Measurements from ENCODE around the gene MACIR. TPM values are rescaled to one million over a fixed set of nuclear protein-coding genes. Genes with fewer than 3 reads are reported as not detected.

MACIR gene
- total and polyA plus RNA-seq, 4 donors = 0.69 to 18.6 (median 0.83) TPM

DNA sequence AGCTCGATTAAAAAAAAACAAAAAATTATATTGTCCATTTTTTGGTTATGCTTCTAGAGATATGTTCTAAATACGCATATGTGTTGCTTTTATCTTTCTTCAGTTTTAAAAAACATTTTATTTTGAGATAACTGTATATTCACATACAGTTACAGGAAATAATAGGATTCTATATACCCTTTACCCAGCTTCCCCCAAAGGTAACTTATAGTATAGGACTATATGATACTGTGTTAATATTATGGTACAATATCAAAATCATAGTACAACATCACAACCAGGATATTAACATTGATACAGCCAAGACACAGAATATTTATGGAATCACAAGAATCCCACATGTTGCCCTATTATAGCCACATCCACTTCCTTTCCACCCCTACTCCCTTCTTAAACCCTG is 9.5 kb upstream of the MACIR start:
- no peak for TF ChIP-seq GABPA (IDR thresholded peaks at IDR 0.05 in 1 of 2, conservative IDR thresholded peaks at IDR 0.05 in 1 of 2)
- TF ChIP-seq, protein P1, sequence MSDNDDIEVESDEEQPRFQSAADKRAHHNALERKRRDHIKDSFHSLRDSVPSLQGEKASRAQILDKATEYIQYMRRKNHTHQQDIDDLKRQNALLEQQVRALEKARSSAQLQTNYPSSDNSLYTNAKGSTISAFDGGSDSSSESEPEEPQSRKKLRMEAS (IDR thresholded peaks at IDR 0.05) = no peak
- no peak for TF ChIP-seq FOXA1 (IDR thresholded peaks at IDR 0.05)
- TF ChIP-seq SP1 (IDR thresholded peaks at IDR 0.05) = no peak
- TF ChIP-seq YY1 (IDR thresholded peaks at IDR 0.05) = no peak
- TF ChIP-seq HNF4A (conservative IDR thresholded peaks at IDR 0.05) = no peak
- TF ChIP-seq HNF4G (IDR thresholded peaks at IDR 0.05) = no peak
- TF ChIP-seq RXRA (IDR thresholded peaks at IDR 0.05) = no peak
- no peak for TF ChIP-seq NR2F2 (IDR thresholded peaks at IDR 0.05)
- no peak for DNase-seq (ENCODE audit: low spot score)
- no peak overlapping the region for H3K4me3 ChIP-seq (ENCODE audit: low read depth in 1 of 3, low read length in 3 of 3)
- H3K27me3 ChIP-seq (ENCODE audit: control insufficient read depth in 4 of 4, insufficient read depth in 4 of 4, low read length in 3 of 4) = no peaks in the 10 kb centered on the region
- no peaks in the 10 kb centered on the region for H3K36me3 ChIP-seq (ENCODE audit: control insufficient read depth in 4 of 4, insufficient read depth in 3 of 4, low read depth in 1 of 4, low read length in 3 of 4)
- no peak overlapping the region for H3K27ac ChIP-seq (ENCODE audit: low read depth in 1 of 2, low read length in 2 of 2)
- WGBS = 86% methylated on average over 2 of the region's 2 CpGs
- no peaks in the 10 kb centered on the region for H3K4me1 ChIP-seq (ENCODE audit: control insufficient read depth in 4 of 4, insufficient read depth in 4 of 4, low read length in 3 of 4)
- no peak overlapping the region for H3K9ac ChIP-seq (ENCODE audit: low read depth in 1 of 2, low read length in 2 of 2)
- no peaks in the 10 kb centered on the region for H3K9me3 ChIP-seq (ENCODE audit: control insufficient read depth in 4 of 4, low read length in 3 of 4)

- WGBS = 53% methylated on average over 1 of the region's 1 CpG
- Histone ChIP-seq H3K36me3 (ENCODE audit: control insufficient read depth in 4 of 4, insufficient read depth in 3 of 4, low read depth in 1 of 4, low read length in 3 of 4) (no peaks in the 10 kb centered on the region), H3K4me3 (ENCODE audit: low read depth in 1 of 3, low read length in 3 of 3) (no peak overlapping the region), H3K4me1 (ENCODE audit: control insufficient read depth in 4 of 4, insufficient read depth in 4 of 4, low read length in 3 of 4) (peaks cover 0 to 14% (median 8%) of the 10 kb centered on the region in 4 donors), H3K9ac (ENCODE audit: low read depth in 1 of 2, low read length in 2 of 2) (no peak overlapping the region), H3K9me3 (ENCODE audit: control insufficient read depth in 4 of 4, low read length in 3 of 4) (no peaks in the 10 kb centered on the region), H3K27ac (ENCODE audit: low read depth in 1 of 2, low read length in 2 of 2) (no peak overlapping the region), H3K27me3 (ENCODE audit: control insufficient read depth in 4 of 4, insufficient read depth in 4 of 4, low read length in 3 of 4) (no peaks in the 10 kb centered on the region)
- TF ChIP-seq, protein P2, sequence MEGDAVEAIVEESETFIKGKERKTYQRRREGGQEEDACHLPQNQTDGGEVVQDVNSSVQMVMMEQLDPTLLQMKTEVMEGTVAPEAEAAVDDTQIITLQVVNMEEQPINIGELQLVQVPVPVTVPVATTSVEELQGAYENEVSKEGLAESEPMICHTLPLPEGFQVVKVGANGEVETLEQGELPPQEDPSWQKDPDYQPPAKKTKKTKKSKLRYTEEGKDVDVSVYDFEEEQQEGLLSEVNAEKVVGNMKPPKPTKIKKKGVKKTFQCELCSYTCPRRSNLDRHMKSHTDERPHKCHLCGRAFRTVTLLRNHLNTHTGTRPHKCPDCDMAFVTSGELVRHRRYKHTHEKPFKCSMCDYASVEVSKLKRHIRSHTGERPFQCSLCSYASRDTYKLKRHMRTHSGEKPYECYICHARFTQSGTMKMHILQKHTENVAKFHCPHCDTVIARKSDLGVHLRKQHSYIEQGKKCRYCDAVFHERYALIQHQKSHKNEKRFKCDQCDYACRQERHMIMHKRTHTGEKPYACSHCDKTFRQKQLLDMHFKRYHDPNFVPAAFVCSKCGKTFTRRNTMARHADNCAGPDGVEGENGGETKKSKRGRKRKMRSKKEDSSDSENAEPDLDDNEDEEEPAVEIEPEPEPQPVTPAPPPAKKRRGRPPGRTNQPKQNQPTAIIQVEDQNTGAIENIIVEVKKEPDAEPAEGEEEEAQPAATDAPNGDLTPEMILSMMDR (IDR thresholded peaks at IDR 0.05; ENCODE audit: low read depth, low read length, missing input control) = no peak
- TF ChIP-seq FOXA2 (IDR thresholded peaks at IDR 0.05) (no peak), JUND (IDR thresholded peaks at IDR 0.05) (no peak), ZBTB33 (IDR thresholded peaks at IDR 0.05) (no peak), HNF4A (conservative IDR thresholded peaks at IDR 0.05) (no peak), SP1 (IDR thresholded peaks at IDR 0.05) (no peak), RAD21 (IDR thresholded peaks at IDR 0.05) (no peak), TAF1 (conservative IDR thresholded peaks at IDR 0.05) (no peak), HNF4G (IDR thresholded peaks at IDR 0.05) (no peak), EGR1 (IDR thresholded peaks at IDR 0.05; ENCODE audit: low read depth in 2 of 2) (no peak), RXRA (IDR thresholded peaks at IDR 0.05) (no peak)
- TF ChIP-seq, protein P1 (IDR thresholded peaks at IDR 0.05) = no peak
- TF ChIP-seq, protein P3, sequence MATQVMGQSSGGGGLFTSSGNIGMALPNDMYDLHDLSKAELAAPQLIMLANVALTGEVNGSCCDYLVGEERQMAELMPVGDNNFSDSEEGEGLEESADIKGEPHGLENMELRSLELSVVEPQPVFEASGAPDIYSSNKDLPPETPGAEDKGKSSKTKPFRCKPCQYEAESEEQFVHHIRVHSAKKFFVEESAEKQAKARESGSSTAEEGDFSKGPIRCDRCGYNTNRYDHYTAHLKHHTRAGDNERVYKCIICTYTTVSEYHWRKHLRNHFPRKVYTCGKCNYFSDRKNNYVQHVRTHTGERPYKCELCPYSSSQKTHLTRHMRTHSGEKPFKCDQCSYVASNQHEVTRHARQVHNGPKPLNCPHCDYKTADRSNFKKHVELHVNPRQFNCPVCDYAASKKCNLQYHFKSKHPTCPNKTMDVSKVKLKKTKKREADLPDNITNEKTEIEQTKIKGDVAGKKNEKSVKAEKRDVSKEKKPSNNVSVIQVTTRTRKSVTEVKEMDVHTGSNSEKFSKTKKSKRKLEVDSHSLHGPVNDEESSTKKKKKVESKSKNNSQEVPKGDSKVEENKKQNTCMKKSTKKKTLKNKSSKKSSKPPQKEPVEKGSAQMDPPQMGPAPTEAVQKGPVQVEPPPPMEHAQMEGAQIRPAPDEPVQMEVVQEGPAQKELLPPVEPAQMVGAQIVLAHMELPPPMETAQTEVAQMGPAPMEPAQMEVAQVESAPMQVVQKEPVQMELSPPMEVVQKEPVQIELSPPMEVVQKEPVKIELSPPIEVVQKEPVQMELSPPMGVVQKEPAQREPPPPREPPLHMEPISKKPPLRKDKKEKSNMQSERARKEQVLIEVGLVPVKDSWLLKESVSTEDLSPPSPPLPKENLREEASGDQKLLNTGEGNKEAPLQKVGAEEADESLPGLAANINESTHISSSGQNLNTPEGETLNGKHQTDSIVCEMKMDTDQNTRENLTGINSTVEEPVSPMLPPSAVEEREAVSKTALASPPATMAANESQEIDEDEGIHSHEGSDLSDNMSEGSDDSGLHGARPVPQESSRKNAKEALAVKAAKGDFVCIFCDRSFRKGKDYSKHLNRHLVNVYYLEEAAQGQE (IDR thresholded peaks at IDR 0.05) = no peak
- DNase-seq (ENCODE audit: low spot score) = no peak
Measured at GRCh38 chr5:103254921-103255320, 3.6 kb upstream of the MACIR start.

All from liver (tissue), 9 donors.